Esophagus squamous epithelium (tissue), 4 donors: Measurements from ENCODE around the gene BMF.
"Not testable (repeated sequence)": the region's sequence is repeated elsewhere in the genome, so short reads cannot be mapped to it uniquely, and the experiment has no call there.

ENCODE experiments used
- POLR2A ChIP-seq, 4 donors: fragments of 450-650 bp; IDR thresholded peaks; one replicate each; pipeline ENCODE4 v1.6.1; 2017; ENCODE audit warnings: antibody characterized with exemption in 4 of 4, mild to moderate bottlenecking in 4 of 4, moderate library complexity in 3 of 4
- TF ChIP-seq, protein P1 (sequence below), 6 experiments: fragments of 450-650 bp in 4 of 6; fragments of 200-600 bp in 2 of 6; sonication (generic) in 2 of 6; IDR thresholded peaks; one replicate each; pipeline ENCODE4 v1.5.1; 2016 to 2019; ENCODE audit warnings: antibody characterized with exemption in 6 of 6, mild to moderate bottlenecking in 4 of 6, moderate library complexity in 4 of 6

DNA sequence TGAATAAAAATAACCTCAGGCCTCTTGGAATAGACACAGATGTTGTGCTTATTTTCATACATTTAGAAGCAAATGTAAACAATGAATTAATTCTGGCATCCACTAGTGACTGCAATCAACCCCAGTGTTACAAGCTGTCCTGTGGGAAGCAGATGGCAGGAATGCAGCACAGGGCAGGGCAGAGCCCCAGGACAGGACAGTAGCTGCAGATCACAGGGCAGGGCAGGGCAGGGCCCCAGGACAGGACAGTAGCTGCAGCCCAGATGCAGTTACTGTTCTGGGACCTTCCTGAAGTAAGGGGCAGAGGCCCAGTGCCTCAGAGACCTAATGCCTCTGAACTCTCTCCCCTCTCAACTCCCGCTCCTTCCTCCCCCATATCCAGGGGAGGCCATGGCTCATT lies 14.3 kb upstream of the BMF start:
- TF ChIP-seq, protein P1, sequence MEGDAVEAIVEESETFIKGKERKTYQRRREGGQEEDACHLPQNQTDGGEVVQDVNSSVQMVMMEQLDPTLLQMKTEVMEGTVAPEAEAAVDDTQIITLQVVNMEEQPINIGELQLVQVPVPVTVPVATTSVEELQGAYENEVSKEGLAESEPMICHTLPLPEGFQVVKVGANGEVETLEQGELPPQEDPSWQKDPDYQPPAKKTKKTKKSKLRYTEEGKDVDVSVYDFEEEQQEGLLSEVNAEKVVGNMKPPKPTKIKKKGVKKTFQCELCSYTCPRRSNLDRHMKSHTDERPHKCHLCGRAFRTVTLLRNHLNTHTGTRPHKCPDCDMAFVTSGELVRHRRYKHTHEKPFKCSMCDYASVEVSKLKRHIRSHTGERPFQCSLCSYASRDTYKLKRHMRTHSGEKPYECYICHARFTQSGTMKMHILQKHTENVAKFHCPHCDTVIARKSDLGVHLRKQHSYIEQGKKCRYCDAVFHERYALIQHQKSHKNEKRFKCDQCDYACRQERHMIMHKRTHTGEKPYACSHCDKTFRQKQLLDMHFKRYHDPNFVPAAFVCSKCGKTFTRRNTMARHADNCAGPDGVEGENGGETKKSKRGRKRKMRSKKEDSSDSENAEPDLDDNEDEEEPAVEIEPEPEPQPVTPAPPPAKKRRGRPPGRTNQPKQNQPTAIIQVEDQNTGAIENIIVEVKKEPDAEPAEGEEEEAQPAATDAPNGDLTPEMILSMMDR (IDR thresholded peaks at IDR 0.05): not testable (repeated sequence)
- TF ChIP-seq POLR2A (IDR thresholded peaks at IDR 0.05): not testable (repeated sequence)
